K562 (cell line): Measurements from ENCODE around the gene IFNA17. TPM values are rescaled to one million over a fixed set of nuclear protein-coding genes. Genes with fewer than 3 reads are reported as not detected.

Source experiments
- ATAC-seq: fragments of 200-7000 bp; cut with Tn5 transposase; 3 replicates; pipeline ENCODE4 v1.9.1; 2020; ENCODE audit warnings: moderate library complexity
- BruUV-seq: library from RNA; stranded (reverse); fragments of 400-500 nt; replicated peaks from 2 replicates; lab custom pipeline; 2021; lab: Mats Ljungman, UMichigan
- CTCF ChIA-PET: fragments of 300-600 bp; formaldehyde crosslinking; extraction: SDS; loops from one replicate; lab custom pipeline; 2021; ENCODE audit warnings: low intra/inter-chr PET ratio; lab: Yijun Ruan, JAX
- POLR2A ChIA-PET: fragments of 300-600, 350-650 bp; sonication (Branson Sonifier 250); formaldehyde crosslinking; extraction: SDS; loops from one replicate; lab custom pipeline; 2021; ENCODE audit warnings: antibody characterized with exemption, inconsistent platforms; lab: Yijun Ruan, JAX
- DNase-seq, 4 experiments: peaks; one replicate each; pipeline versions ENCODE4 v3.0.0 to v3.0.0-alpha.2; 2011 to 2018; ENCODE audit warnings: low spot score in 3 of 4, mixed read lengths in 3 of 4; ENCODE audit errors: extremely low read depth in 1 of 4
- FAIRE-seq: peaks from 2 replicates; lab custom pipeline; 2011; peaks lifted over from hg19 to GRCh38; lab: Jason Lieb, UNC
- H2AFZ ChIP-seq: 2 replicates; pipeline ENCODE4 v1.6.0; 2011; ENCODE audit warnings: low read depth, low read length, control low read depth, inconsistent platforms
- H3K27ac ChIP-seq: fragments of 200-600 bp; 3 replicates; pipeline ENCODE4 v1.8.0; 2011; ENCODE audit warnings: low read depth, mild to moderate bottlenecking, control low read depth, inconsistent platforms, low read length, moderate library complexity, mixed read lengths; ENCODE audit errors: extremely low read depth
- H3K27me3 ChIP-seq, 2 experiments: fragments of 300-600 bp in 1 of 2; 2 replicates in 1 of 2; 3 replicates in 1 of 2; pipeline versions ENCODE4 v1.6.0 to v1.8.0; 2011; ENCODE audit warnings: inconsistent platforms in 2 of 2, low read length in 2 of 2, mild to moderate bottlenecking in 1 of 2, mixed read lengths in 1 of 2, moderate library complexity in 1 of 2; ENCODE audit not compliant: control insufficient read depth in 2 of 2, insufficient read depth in 2 of 2
- H3K36me3 ChIP-seq: fragments of 300-600 bp; 3 replicates; pipeline ENCODE4 v1.8.0; 2011; ENCODE audit warnings: mild to moderate bottlenecking, low read length, inconsistent platforms; ENCODE audit not compliant: control insufficient read depth, insufficient read depth
- H3K4me1 ChIP-seq, 2 experiments: fragments of 200-600 bp in 1 of 2; replicated peaks in 1 of 2; 2 replicates in 1 of 2; 3 replicates in 1 of 2; pipeline versions ENCODE4 v1.5.1 to v1.8.0; 2011; ENCODE audit warnings: inconsistent platforms in 2 of 2, low read length in 2 of 2, mild to moderate bottlenecking in 1 of 2, mixed read lengths in 1 of 2, moderate library complexity in 1 of 2; ENCODE audit not compliant: control insufficient read depth in 2 of 2, insufficient read depth in 2 of 2
- H3K4me2 ChIP-seq: 2 replicates; pipeline ENCODE4 v1.6.1; 2011; ENCODE audit warnings: low read length, control low read depth, inconsistent platforms, mixed read lengths; ENCODE audit not compliant: insufficient read depth
- H3K4me3 ChIP-seq: fragments of 200-600 bp; sonication (generic), shearing (Covaris generic); 2 replicates; pipeline ENCODE4 v1.5.1; 2016; ENCODE audit warnings: control low read depth, inconsistent platforms
- H3K79me2 ChIP-seq: fragments of 200-600 bp; 3 replicates; pipeline ENCODE4 v1.8.0; 2011; ENCODE audit warnings: low read length, inconsistent platforms; ENCODE audit not compliant: control insufficient read depth, insufficient read depth
- H3K9ac ChIP-seq, 2 experiments: 2 replicates each; pipeline versions ENCODE4 v1.6.0 to v1.6.1; 2011; ENCODE audit warnings: low read depth in 2 of 2, low read length in 2 of 2, control low read depth in 1 of 2, inconsistent platforms in 1 of 2, mild to moderate bottlenecking in 1 of 2, mixed read lengths in 1 of 2; ENCODE audit not compliant: insufficient read depth in 1 of 2
- H3K9me1 ChIP-seq: one replicate; pipeline ENCODE4 v1.6.0; 2011; ENCODE audit warnings: inconsistent platforms, mild to moderate bottlenecking, low read length, moderate library complexity; ENCODE audit not compliant: control insufficient read depth, insufficient read depth
- H3K9me3 ChIP-seq: replicated peaks from 2 replicates; pipeline ENCODE4 v1.5.1; 2011; ENCODE audit warnings: low read depth, low read length, inconsistent platforms; ENCODE audit not compliant: control insufficient read depth, insufficient read depth
- H4K20me1 ChIP-seq: replicated peaks from 2 replicates; pipeline ENCODE4 v1.6.1; 2011; ENCODE audit warnings: low read length, inconsistent platforms, mixed read lengths; ENCODE audit not compliant: control insufficient read depth, insufficient read depth
- CHD4 ChIP-seq: fragments of 200-600 bp; sonication (generic); IDR thresholded peaks from 3 replicates; pipeline ENCODE4 v1.6.1; 2012; ENCODE audit warnings: low read depth, mild to moderate bottlenecking, mixed read lengths, low read length, inconsistent platforms; ENCODE audit not compliant: insufficient read depth, insufficient replicate concordance, poor library complexity, severe bottlenecking
- HEY1 ChIP-seq: fragments of 250-450 bp; sonication (Bioruptor Pico); IDR thresholded peaks from 2 replicates; pipeline ENCODE4 v1.5.0; 2020; ENCODE audit warnings: mild to moderate bottlenecking, moderate library complexity, borderline replicate concordance
- SIN3A ChIP-seq, 2 experiments: fragments of 150-350 bp in 1 of 2; IDR thresholded peaks; 2 replicates each; pipeline ENCODE4 v1.6.1; 2011 to 2016; ENCODE audit warnings: borderline replicate concordance in 2 of 2, low read depth in 2 of 2, low read length in 2 of 2, mild to moderate bottlenecking in 2 of 2, moderate library complexity in 2 of 2; ENCODE audit not compliant: control insufficient read depth in 1 of 2
- SMC3 ChIP-seq: conservative IDR thresholded peaks from 2 replicates; pipeline ENCODE4 v1.6.1; 2011; ENCODE audit warnings: low read depth, low read length, improper control_type of control experiment; ENCODE audit not compliant: insufficient read depth
- SRSF1 ChIP-seq: fragments of 200-400 bp; formaldehyde crosslinking; IDR thresholded peaks from 2 replicates; pipeline ENCODE4 v1.6.1; 2017; ENCODE audit warnings: mild to moderate bottlenecking, low read depth, low read length, moderate library complexity
- TAF9B ChIP-seq: fragments of 450-650 bp; IDR thresholded peaks from 2 replicates; pipeline ENCODE4 v1.6.1; 2018; ENCODE audit warnings: mild to moderate bottlenecking; ENCODE audit not compliant: partially characterized antibody
- ZNF384 ChIP-seq: IDR thresholded peaks from 2 replicates; pipeline ENCODE4 v1.6.1; 2012; ENCODE audit warnings: low read depth, low read length, improper control_type of control experiment
- ZNF778 ChIP-seq: fragments of 450-650 bp; formaldehyde crosslinking; IDR thresholded peaks from 2 replicates; pipeline ENCODE4 v1.4.0; 2020; ENCODE audit warnings: mild to moderate bottlenecking, moderate library complexity
- WGBS: fragments of 100-300 bp; shearing (Covaris generic); methylation state at CpG from one replicate; pipeline ENCODE4 v1.1.6; 2016; ENCODE audit warnings: low coverage, mixed read lengths; ENCODE audit not compliant: insufficient coverage; ENCODE audit errors: missing lambda C conversion rate; 5-methylcytosine and 5-hydroxymethylcytosine counted together
- in situ Hi-C: fragments of 300-500 bp; cut with MboI; formaldehyde crosslinking; loops from 4 replicates; pipeline ENCODE4 v1.15.0; 2018; ENCODE audit warnings: inconsistent platforms, mixed read lengths
- intact Hi-C: fragments of 100-400 bp; cut with micrococcal nuclease; formaldehyde crosslinking; loops from 2 replicates; pipeline ENCODE4 v1.14.2; 2022
- polyA plus RNA-seq, 8 experiments: library from polyadenylated mRNA; depleted of rRNA in 4 of 8; stranded (reverse) in 5 of 8; unstranded in 3 of 8; fragments of >200 nt; fragmentation: Nextera tagmentation in 2 of 8; fragmentation: Illumina TruSeq in 1 of 8; extraction: Ambion mirVana in 2 of 8; extraction: Trizol in 1 of 8; gene quantifications; 2 replicates each; pipeline versions ENCODE4 v1.2.1 to v1.2.3, GENCODE V29; 2011 to 2014; ENCODE audit warnings: inconsistent platforms in 1 of 8, missing spikeins in 1 of 8
- total RNA-seq, 7 experiments: library from RNA; depleted of rRNA in 6 of 7; stranded (reverse); fragments of >200 nt in 6 of 7; fragmentation: Illumina TruSeq in 2 of 7; extraction: Trizol in 2 of 7; gene quantifications; 2 replicates each; pipeline versions ENCODE4 v1.2.1 to v1.2.3, GENCODE V29; 2011 to 2021; ENCODE audit warnings: low replicate concordance in 1 of 7
- TF ChIP-seq, protein P1 (sequence below), 2 experiments: fragments of 450-650 bp in 1 of 2; sonication (generic) in 1 of 2; formaldehyde crosslinking; conservative IDR thresholded peaks; 2 replicates each; pipeline versions ENCODE4 v1.4.0 to v1.8.1; 2020 to 2022; ENCODE audit warnings: mild to moderate bottlenecking in 1 of 2, missing genetic modification reagents in 1 of 2

IFNA17 gene
- total and polyA plus RNA-seq, 9 of the 15 experiments (the other 6 are each of a cell fraction or from before 2014, with no cell fraction given): not detected

- Histone ChIP-seq H3K27me3 (no peaks in the 10 kb centered on the region), H3K9me3 (no peaks in the 10 kb centered on the region), H3K4me3 (no peak overlapping the region), H3K36me3 (no peaks in the 10 kb centered on the region), H3K27ac (no peak overlapping the region), H2AFZ (no peak overlapping the region), H3K4me2 (no peak overlapping the region), H3K9ac (no peak overlapping the region), H3K9me1 (no peaks in the 10 kb centered on the region), H3K79me2 (no peaks in the 10 kb centered on the region), H3K4me1 (no peaks in the 10 kb centered on the region), H4K20me1 (no peaks in the 10 kb centered on the region)
- DNase-seq: no peak
- no peak for FAIRE-seq
- ChIA-PET POLR2A (no interaction called here), CTCF (no interaction called here)
- no peak for ATAC-seq
- in situ Hi-C loops (no loop called here), intact Hi-C loops (no loop called here)
- no CpG with 5 or more reads among the region's 2 CpGs for WGBS
- no peak for TF ChIP-seq SIN3A (IDR thresholded peaks at IDR 0.05; ENCODE audit: borderline replicate concordance in 2 of 2, control insufficient read depth in 1 of 2, low read depth in 2 of 2, low read length in 2 of 2)
- TF ChIP-seq, protein P1, sequence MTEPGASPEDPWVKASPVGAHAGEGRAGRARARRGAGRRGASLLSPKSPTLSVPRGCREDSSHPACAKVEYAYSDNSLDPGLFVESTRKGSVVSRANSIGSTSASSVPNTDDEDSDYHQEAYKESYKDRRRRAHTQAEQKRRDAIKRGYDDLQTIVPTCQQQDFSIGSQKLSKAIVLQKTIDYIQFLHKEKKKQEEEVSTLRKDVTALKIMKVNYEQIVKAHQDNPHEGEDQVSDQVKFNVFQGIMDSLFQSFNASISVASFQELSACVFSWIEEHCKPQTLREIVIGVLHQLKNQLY (CRISPR knock-in tag; conservative IDR thresholded peaks at IDR 0.05): no peak
- TF ChIP-seq ZNF778 (CRISPR knock-in tag): no peak
- TF ChIP-seq ZNF384: no peak
- TF ChIP-seq SRSF1: no peak
- TF ChIP-seq CHD4: no peak
- no peak for TF ChIP-seq HEY1
- TF ChIP-seq TAF9B: no peak
- no peak for TF ChIP-seq SMC3
- BruUV-seq: no TSS peak
Observed at GRCh38 chr9:21244836-21245235, 16.8 kb upstream of the IFNA17 start.
